Sciatic nerve (tissue), 2 donors: ENCODE measurements around the gene GRIA3. TPM values are rescaled to one million over a fixed set of nuclear protein-coding genes. Genes with fewer than 3 reads are reported as not detected.
"Not testable (repeated sequence)": the region's sequence is repeated elsewhere in the genome, so short reads cannot be mapped to it uniquely, and the experiment has no call there.

ENCODE experiments used
- ATAC-seq: fragments of 200-7000 bp; cut with Tn5 transposase; one replicate; pipeline ENCODE4 v1.9.1; 2020; ENCODE audit warnings: mild to moderate bottlenecking, moderate library complexity
- DNase-seq: peaks from one replicate; pipeline ENCODE4 v3.0.0-alpha.2; 2020; ENCODE audit warnings: low spot score
- intact Hi-C: fragments of 100-400 bp; cut with DNase I; formaldehyde crosslinking; loops from one replicate; pipeline ENCODE4 v1.14.2; 2022
- total RNA-seq: library from RNA; stranded (reverse); fragmentation: NEBNext Ultra II Directional; extraction: Animal tissue kit (Norgen Biotek cat#: 25700); gene quantifications from one replicate; pipeline ENCODE4 v1.2.1, GENCODE V29; 2021
- donor health status: DM: no; HTN: no; CAD: no.
- donor health status: DM: no; HTN: no; CAD: no.

Gene GRIA3
- total RNA-seq, 1 donor from 2014 or later, result 7.1 TPM

DNA sequence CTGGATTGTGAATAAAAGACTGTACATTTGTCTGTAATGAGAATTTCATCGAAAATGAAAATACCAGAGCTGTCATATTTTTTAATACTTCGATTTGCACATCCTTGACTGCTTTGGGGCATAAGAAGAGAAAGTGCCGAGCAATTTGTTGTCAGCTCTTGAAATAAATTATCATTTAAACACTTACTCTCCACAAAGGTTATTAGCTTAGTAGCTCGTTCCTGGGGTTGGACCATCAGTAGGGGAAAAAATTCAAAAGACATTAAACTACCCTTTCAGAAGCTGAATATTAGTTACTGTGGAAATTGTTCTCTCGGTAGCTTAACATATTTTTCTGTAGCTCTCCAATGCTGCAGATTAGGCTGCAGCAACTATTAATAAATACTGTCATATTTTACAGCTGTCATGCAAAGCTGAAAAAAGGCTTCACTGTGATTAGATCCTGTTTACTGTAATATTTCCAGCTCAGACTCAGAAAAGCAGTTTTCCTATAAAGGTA is 76.9 kb downstream of the GRIA3 start:
- ATAC-seq, result no peak
- no peak for DNase-seq
- intact Hi-C loops, result no loop called here

DNA sequence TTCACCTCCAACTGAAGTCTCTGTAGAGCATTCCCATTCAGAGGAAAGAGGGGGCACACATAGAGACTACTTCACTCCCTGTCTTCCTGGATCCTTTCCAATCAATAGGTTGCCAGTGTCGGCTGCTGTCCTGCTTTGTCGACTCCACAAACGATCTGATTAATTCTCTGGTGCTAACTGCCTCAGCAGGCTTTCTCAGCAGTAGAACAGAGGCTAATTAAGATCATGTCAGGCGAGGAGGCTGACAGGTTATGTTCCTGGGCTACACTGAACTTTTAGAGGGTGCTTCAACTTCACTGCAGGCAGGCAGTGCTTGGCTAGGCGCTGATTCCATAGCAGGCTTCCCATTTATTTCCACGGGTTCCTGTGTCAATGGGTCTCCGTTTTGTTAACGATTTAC is 79.2 kb downstream of the GRIA3 start:
- intact Hi-C loops, result no loop called here
- ATAC-seq (no peak), DNase-seq (no peak)

DNA sequence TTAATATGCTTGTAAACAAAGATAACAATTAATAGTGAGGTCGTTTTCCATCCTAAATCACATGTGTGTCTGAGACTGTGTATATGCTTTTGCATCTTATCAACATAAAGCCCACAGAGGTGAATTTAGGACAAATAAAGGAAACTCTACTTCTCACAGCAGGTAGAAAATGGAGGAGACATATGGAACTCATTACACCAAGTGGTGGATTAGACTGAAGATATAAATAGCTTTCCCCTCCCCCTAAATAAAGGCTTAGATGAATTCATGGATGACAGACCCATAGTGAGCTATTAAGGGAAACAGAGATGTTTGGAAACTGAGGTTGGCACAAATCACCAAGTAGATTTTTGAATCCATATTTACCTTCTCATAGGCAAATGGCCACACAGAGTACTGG is 79.7 kb downstream of the GRIA3 start:
- ATAC-seq, result no peak
- intact Hi-C loops, result no loop called here

DNA sequence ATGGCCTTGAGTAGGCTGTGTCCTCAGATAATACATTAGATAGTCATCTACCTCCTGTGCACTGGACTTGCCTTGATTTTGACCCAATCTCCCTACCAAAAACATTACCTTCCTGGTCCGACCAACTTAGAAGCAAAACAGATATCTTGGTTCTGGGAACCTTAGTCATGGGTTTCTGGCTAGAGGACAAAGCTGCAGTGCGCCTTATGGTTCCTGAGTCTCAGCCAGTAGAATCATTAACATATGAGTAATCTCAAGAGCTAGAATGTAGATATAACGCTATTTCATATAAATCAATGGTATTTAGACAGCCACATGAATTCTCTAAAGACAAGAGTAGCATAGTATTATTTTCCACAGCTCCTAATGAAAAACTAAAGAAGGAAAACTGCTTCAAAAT is 83.1 kb downstream of the GRIA3 start:
- no peak for ATAC-seq
- DNase-seq, result no peak
- intact Hi-C loops, result no loop called here

More for the DNA sequence above, 79.7 kb downstream of the GRIA3 start:
- DNase-seq, result no peak

DNA sequence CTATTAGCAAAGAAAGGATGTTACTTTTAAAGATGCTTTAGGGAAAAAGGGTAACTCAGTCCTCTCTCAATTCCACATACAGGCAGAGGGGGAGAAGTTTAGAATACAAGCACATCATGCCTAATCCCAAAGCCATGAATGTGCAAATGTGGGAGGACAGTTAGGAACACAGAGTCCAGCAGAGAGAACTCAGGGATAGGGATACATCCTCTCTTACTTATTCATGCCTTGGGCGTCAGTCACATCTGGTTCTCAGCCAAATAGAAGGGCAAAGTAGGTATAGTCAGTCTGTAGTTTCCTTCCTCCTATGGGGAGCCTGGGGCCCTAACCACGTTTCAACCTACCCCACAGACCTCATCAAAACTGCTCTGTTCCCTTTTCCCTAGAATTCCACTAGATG is 87.8 kb downstream of the GRIA3 start:
- DNase-seq (no peak), ATAC-seq (no peak)
- intact Hi-C loops, result no loop called here

DNA sequence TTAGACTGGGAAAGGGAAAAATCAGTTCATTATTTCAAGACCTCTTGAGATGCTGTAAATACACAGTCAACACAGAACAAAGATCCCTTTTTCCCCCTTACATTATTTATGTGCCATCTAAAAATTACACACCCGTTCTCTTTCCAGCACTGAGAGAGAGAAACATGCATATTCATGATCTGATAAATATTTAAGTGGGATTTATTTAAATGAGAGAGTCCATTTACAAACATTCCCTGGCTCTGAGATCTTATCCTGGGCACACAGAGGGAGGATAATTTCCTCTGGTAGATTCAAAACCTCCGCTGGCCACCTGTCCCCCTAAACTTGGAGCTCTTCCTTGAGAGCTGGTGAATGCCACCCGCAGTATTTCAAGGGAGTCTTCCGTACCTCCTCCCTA is 88.6 kb downstream of the GRIA3 start:
- no peak for DNase-seq
- intact Hi-C loops, result no loop called here
- ATAC-seq, result no peak

DNA sequence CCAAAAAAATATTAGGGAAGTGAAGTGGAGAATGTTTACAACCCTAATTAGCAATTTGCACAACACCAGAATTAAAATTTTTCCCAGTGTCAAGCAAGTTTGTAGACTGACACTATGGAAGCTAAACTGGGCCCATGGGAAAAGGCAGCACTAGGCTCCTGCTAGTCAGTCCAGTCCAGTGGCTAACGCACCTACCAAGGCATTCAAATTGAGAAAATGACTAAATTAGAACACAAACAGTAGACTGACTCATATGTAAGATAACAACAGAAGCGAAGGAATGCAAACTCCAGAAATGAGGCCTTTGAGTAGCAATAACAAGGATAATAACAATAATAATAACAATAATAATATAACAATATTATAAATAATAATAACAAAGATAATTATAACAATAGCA is 90.7 kb downstream of the GRIA3 start:
- ATAC-seq (no peak), DNase-seq (no peak)
- intact Hi-C loops, result no loop called here

DNA sequence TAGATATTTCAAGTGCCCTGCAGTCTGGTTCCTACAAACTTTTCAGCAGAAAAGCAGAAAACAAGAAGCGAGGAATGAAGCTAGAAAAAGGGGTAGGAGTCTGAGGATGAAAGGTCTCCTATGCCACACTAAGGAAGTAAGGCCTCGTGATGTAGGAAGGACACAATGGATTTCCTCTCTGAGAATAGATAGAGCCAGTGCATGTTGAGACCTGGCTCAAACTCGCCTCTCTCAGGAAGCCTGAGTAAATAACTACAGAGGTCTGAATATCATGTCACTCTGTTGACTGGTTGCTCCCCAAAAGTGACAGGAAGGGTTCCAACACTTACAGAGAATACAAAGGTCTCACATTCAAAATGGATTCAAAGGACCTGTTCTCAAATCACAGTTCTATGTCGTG is 93.3 kb downstream of the GRIA3 start:
- DNase-seq, result no peak
- intact Hi-C loops, result no loop called here
- no peak for ATAC-seq

DNA sequence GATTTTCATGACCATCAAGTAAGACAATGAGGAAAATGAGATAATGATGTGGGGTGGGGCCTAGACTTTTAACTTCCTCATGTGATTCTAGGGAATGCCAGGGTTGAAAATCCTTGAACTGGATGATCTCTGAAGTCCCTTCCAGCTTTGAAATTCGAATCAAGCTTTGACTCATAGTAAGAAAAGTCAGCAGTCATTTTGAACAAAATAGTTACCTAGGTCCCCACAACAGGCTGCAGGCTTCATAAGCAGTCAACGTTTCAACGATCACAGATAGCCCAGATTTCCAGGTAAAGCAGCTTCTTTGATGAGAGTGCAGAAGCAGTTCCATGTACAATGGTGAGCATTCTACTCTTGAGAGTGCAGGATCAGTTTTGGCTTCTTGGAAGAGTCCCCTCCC is 93.7 kb downstream of the GRIA3 start:
- intact Hi-C loops, result no loop called here
- ATAC-seq (no peak), DNase-seq (no peak)

DNA sequence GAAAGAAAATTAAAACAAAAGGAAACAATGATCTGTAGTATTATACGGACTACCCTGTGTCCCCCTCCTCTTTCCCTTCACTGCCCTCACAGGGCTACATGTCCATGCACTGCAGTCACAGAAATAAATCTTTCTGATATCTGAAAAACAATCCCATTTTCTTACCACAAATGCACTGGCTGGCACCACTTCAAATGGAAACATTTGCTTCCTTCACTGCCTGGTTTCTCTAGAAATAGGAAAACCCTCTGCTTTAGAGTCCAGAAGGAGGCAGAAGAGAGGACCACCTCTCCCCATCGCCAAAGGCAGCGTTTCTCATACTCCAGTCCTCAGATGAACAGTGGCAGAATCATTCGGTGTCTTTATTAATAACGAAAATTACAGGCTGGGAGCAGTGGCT is 98.2 kb downstream of the GRIA3 start:
- intact Hi-C loops, result no loop called here
- ATAC-seq (no peak), DNase-seq (no peak)

DNA sequence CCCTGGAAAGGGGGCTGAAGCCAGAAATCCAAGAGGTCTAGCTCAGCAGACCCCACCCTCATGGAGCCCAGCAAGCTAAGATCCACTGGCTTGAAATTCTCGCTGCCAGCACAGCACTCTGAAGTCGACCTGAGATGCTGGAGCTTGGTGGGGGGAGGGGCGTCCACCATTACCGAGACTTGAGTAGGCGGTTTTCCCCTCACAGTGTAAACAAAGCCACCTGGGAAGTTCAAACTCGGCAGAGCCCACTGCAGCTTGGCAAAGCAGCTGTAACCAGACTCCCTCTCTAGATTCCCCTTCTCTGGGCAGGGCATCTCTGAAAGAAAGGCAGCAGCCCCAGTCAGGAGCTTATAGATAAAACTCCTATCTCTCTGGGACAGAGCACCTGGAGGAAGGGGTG is 99.3 kb downstream of the GRIA3 start:
- ATAC-seq, intact Hi-C loops, DNase-seq: not testable (repeated sequence)

DNA sequence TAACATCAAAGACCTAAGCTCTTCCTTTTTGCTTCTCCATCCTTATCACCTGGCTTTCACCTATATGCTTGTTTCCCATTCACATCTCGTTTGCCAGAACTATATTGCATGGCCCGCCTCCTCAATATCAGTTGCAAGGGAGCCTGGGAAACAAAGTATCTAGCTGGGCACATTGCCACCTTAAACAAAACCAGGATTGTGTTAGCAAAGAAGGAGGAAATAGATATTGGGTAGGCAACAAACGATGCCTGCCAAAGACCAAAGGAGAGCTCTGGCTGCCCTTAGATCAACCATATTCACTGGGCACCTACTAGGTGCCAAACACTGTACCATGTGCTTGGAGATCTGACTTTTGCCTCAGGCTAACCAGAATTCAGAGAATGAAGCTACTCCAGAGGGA is 107.5 kb downstream of the GRIA3 start:
- ATAC-seq, result no peak
- no peak for DNase-seq
- intact Hi-C loops, result no loop called here

DNA sequence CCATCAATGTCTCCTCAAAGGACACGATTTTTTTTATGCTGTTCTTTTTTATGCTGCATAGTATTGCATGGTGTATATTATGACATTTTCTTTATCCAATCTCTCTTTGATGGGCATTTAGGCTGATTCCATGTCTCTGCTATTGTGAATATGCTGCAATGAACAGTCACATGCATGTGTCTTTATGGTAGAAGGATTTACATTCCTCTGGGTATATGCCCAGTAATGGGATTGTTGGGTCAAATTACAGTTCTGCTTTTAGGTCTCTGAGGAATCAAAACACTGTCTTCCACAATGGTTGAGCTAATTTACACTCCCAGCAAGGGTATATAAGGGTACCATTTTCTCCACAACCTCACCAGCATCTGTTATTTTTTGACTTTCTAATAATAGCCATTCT is 113.9 kb downstream of the GRIA3 start:
- ATAC-seq (no peak), DNase-seq (no peak)
- intact Hi-C loops, result no loop called here

DNA sequence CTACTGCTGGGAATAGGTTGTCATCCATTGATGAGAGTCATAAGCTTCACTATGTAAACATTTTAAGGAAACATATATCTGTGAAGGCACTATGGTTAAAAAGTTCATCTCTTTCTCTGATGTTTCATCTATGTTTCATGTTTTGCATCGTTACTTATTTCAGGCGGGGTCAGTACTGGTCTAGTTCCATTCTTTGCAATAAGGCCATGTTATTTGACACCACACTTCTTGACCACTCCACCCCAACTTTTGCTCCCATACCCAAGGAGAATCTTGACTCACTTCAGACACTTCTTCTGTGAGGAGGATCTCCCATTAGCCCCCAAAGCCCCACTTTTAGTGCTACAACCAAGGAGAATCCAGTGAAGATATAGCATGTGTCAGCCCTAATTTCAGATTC is 119.4 kb downstream of the GRIA3 start:
- ATAC-seq (no peak), DNase-seq (no peak)
- intact Hi-C loops, result no loop called here

DNA sequence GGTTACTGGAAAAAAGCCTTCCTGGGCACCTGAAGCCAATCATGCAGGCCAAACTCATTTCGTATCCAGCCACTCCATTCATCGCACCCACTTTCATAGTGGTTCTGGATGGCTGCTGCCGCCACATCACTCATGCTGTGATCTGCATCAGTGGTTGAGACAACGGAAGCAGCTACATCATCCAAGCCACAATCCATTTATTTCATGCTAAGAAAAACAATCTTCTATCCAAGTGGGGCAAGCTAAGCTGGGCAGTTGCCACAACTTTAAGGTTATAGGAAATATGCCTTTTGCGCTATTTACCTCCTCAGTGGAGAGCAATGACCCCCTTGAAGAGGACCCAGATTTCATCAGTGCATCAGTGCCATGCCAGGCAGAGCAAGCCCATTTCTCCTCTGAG is 124.6 kb downstream of the GRIA3 start:
- intact Hi-C loops, result no loop called here
- DNase-seq (no peak), ATAC-seq (no peak)

DNA sequence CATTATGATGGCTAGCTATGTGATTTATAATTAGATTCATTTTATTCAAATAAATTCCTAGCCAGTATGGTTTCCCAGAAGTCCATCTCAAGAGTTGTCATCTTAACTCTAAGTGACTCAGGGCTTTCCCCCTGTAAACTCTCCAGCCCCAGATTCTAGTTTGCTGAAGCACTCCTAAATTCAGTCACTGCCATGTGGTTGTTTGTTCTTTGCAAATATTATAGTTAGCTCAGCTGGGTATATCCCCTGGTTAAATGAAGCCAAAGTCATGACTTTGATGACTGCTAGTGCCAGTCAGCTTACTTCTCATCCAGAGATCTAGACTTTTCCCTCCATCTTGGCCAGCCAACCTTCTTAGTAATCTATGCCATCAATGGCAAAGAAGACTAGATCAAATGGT is 126.0 kb downstream of the GRIA3 start:
- intact Hi-C loops, result no loop called here
- DNase-seq (no peak), ATAC-seq (no peak)

DNA sequence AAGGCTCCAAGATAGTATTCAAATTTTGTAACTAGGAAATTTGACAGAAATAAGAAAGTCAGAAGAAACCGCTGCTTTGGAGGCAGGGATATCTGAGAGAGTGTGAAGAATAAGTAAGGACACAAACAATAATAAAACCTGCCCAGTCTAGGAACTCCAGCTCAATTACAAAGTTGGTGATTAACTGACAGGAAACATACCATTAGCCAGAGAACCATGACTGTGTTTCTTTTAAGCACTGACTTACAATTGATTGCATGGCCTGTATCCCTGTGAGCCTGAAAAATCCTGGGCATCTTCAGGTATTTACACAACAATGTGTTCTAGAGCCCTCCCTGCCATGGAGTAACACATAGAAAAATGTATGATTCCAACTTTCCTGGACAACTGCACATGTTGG is 127.4 kb downstream of the GRIA3 start:
- intact Hi-C loops, result no loop called here
- ATAC-seq, result no peak
- DNase-seq, result no peak

DNA sequence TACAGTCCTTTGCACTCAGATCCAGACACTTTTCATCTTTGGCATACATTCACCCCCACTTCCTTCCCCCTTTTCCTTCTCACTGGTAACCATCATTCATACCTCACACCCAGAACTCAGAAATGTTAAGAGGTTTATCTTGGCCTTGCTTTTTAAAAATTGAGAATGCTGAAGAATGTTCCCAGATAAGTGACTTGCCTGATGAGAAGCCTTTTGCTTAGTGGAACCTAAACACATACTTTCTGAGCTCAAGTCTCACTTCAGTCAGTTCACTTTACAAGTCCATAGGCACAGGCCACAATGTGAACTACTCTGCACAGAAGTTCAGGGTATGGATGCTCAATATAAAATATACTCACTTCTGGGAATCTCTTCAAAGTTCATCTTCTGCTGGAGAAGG is 129.4 kb downstream of the GRIA3 start:
- no peak for DNase-seq
- ATAC-seq, result no peak
- intact Hi-C loops, result no loop called here

DNA sequence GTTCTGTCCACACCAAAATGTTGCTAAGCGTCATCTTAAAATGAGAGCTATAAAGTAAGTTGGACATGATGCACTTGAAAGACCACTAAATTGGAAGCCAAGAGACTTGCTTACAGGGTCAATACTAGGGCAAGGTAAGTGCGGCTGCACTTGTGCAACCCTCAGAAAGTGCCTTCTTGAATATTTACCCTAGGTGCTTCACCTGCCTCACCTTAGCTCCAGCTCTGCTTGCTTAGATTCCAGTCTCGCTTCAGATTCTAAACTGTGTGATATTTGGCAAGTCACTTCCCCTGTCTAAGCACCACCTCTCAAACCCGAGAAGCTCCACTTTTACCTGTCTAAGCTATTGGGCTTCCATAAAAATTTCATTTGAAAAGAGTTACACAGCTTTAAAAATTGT is 136.5 kb downstream of the GRIA3 start:
- ATAC-seq, result no peak
- intact Hi-C loops, result no loop called here

DNA sequence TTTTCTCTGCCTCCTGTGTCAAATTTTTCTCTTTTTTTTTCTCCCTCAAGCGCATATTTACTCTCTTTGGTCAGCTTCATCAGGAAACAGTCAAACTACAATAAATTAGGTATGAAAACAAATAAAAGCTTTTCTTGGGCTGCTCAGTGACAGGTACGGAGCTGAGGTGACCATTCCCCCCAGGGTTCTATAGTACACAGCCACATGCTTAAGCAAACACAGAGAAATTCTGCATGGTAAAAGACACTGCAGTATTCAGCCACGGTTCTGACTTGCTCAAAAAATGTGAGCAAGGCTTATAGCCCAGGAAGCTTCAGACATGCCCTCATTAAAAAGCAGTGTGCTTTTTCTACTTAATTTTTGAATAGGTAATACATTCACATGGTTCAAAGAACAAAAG is 138.5 kb downstream of the GRIA3 start:
- intact Hi-C loops, result no loop called here
- DNase-seq, result no peak
- ATAC-seq, result no peak

More for the DNA sequence above, 136.5 kb downstream of the GRIA3 start:
- no peak for DNase-seq

DNA sequence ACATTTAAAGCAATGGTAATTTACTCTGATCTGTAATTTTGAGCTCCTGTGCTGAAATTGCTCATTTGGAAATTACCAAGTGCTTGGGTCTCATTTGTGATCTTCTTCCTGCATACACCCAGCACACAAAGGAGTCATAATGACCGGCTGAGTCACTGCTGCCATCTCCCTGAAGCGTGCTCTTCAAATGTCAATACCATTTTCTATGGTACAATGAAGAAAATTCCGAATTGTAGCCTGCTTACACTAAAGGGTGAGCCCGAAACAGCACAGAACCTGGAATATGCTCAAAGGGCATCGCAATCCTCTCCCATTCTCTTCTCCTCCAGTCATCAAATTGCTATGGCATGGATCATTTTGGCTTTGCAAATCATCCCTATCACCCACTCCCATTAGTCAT is 140.5 kb downstream of the GRIA3 start:
- DNase-seq (no peak), ATAC-seq (no peak)
- intact Hi-C loops, result no loop called here
